Lower leg skin (tissue), 3 donors: ENCODE results near the gene RHOG.

Experiments used
- POLR2A ChIP-seq, 2 donors: fragments of 450-650 bp; IDR thresholded peaks; one replicate each; pipeline ENCODE4 v1.6.1; 2016 to 2017; ENCODE audit warnings: antibody characterized with exemption in 2 of 2, mild to moderate bottlenecking in 1 of 2, moderate library complexity in 1 of 2
- TF ChIP-seq, protein P1 (sequence below), 3 donors: fragments of 450-650 bp; IDR thresholded peaks; one replicate each; pipeline ENCODE4 v1.5.1; 2016; ENCODE audit warnings: antibody characterized with exemption in 3 of 3, mild to moderate bottlenecking in 3 of 3, moderate library complexity in 2 of 3

DNA sequence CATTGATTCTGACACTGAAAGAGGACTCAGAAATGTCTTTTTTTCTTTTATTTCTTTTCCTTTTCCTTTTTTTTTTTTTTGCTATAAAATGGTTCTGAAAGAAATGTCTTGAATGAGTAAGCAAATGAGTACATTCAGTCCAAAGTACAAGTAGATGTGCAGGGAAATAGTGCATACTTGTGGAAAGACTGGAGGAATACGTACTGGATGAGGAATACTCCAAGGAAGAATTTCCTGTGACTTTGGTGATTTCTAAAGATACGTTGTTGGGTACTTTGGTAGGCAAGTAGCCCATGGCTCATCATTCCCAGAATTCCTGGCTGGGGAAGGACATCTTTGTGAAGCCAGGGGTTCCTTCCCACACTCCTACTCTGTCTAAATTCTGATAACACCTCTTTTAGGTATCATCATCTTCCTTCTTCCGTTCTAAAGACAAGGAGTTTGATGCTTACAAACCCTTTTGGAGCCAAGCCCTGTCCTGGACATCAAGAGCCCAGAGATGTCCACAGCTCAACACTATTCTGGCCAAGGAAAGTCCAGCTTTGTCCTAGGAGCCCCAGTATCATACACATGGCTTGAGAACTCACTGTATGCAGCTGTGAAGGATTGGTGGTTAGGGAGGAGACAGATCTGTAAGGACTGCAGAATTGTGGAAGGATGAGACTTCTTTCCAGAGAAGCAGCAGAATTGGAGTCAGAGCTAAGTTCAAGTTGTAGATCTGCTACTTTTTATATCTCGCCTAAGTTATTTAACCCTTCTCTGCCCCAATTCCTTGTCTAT is 38.6 kb downstream of the RHOG start:
- TF ChIP-seq, protein P1, sequence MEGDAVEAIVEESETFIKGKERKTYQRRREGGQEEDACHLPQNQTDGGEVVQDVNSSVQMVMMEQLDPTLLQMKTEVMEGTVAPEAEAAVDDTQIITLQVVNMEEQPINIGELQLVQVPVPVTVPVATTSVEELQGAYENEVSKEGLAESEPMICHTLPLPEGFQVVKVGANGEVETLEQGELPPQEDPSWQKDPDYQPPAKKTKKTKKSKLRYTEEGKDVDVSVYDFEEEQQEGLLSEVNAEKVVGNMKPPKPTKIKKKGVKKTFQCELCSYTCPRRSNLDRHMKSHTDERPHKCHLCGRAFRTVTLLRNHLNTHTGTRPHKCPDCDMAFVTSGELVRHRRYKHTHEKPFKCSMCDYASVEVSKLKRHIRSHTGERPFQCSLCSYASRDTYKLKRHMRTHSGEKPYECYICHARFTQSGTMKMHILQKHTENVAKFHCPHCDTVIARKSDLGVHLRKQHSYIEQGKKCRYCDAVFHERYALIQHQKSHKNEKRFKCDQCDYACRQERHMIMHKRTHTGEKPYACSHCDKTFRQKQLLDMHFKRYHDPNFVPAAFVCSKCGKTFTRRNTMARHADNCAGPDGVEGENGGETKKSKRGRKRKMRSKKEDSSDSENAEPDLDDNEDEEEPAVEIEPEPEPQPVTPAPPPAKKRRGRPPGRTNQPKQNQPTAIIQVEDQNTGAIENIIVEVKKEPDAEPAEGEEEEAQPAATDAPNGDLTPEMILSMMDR (IDR thresholded peaks at IDR 0.05) = no peak
- TF ChIP-seq POLR2A (IDR thresholded peaks at IDR 0.05) = no peak
